ENCODE data around the gene C9orf152. TPM values are rescaled to one million over a fixed set of nuclear protein-coding genes. Genes with fewer than 3 reads are reported as not detected.

C9orf152 gene
- total and polyA plus RNA-seq, 10 of the 15 experiments (the other 5 are each of a cell fraction or from before 2014, with no cell fraction given): 0.04 TPM; not detected in 9

- no peak for TF ChIP-seq PBX3 (IDR thresholded peaks at IDR 0.05; ENCODE audit: insufficient replicate concordance, low read depth, low read length)
- no peak for TF ChIP-seq RAD21 (IDR thresholded peaks at IDR 0.05; ENCODE audit: insufficient read depth, low read depth, low read length)
- TF ChIP-seq ZSCAN29 (IDR thresholded peaks at IDR 0.05): no peak
- no peak for TF ChIP-seq SMC3 (IDR thresholded peaks at IDR 0.05; ENCODE audit: borderline replicate concordance, low read length)
- no peak for TF ChIP-seq ZZZ3 (IDR thresholded peaks at IDR 0.05; ENCODE audit: control insufficient read depth, insufficient read length, low read depth)
- TF ChIP-seq SIX5 (IDR thresholded peaks at IDR 0.05; ENCODE audit: low read depth, low read length, severe bottlenecking): no peak
- TF ChIP-seq NFIC (IDR thresholded peaks at IDR 0.05; ENCODE audit: low read depth, low read length): no peak
These were observed 8.3 kb downstream of the C9orf152 start (continued) for GRCh38 chr9:110199643-110200042.

GRCh38 chr9:110198357-110198756, 9.6 kb downstream of the C9orf152 start:
- in situ Hi-C loops (cut with MboI): loop anchor here (25.0 kb wide), 1 partner anchor 1114 kb away; no protein-coding TSS in a partner anchor
- Histone ChIP-seq H4K20me1 (ENCODE audit: control insufficient read depth, insufficient read depth) (no peaks in the 10 kb centered on the region), H3K36me3 (ENCODE audit: control insufficient read depth in 2 of 2, insufficient read depth in 2 of 2, low read length in 1 of 2) (no peaks in the 10 kb centered on the region), H2AFZ (ENCODE audit: control insufficient read depth, low read depth, low read length) (no peak overlapping the region), H3K27ac (ENCODE audit: control insufficient read depth, insufficient read depth) (no peak overlapping the region), H3K4me2 (ENCODE audit: control insufficient read depth, insufficient read depth) (no peak overlapping the region), H3K9ac (ENCODE audit: control insufficient read depth, insufficient read depth, low read length) (no peak overlapping the region), H3K4me1 (ENCODE audit: control insufficient read depth, insufficient read depth, low read length) (no peaks in the 10 kb centered on the region), H3K79me2 (ENCODE audit: control insufficient read depth, insufficient read depth, low read length) (no peaks in the 10 kb centered on the region), H3K4me3 (no peak overlapping the region), H3K9me3 (replicated peaks; ENCODE audit: control insufficient read depth, insufficient read depth, low read length) (no peaks in the 10 kb centered on the region), H3K27me3 (replicated peaks in 1 of 2; ENCODE audit: control insufficient read depth in 2 of 2, insufficient read depth in 2 of 2, low read length in 1 of 2) (no peaks in the 10 kb centered on the region)
- no TSS peak for BruUV-seq (replicated peaks)
- DNase-seq (ENCODE audit: low read depth, low spot score) (no peak), ATAC-seq (no peak), FAIRE-seq (no peak)
- SMC1A ChIA-PET (ENCODE audit: uncharacterized antibody, unreplicated experiment): interaction anchor here (0.9 kb wide), 1 partner anchor 11 kb away, joined by 3 read pairs; no protein-coding TSS in a partner anchor
- 77% methylated on average over 12 of the region's 12 CpGs for WGBS (ENCODE audit: insufficient coverage, insufficient replicate concordance, low lambda C conversion rate, missing lambda C conversion rate)
- intact Hi-C loops (cut with micrococcal nuclease; ENCODE audit: unreplicated experiment): no loop called here
- POLR2A ChIA-PET: no interaction called here
- CTCF ChIA-PET: interaction anchor here (0.6 to 1.2 kb wide), 4 partner anchors 15 to 666 kb away, joined by 3 to 5 read pairs (median 4); no protein-coding TSS in a partner anchor
- TF ChIP-seq FOXK2 (IDR thresholded peaks at IDR 0.05) (no peak), MAX (IDR thresholded peaks at IDR 0.05; ENCODE audit: low read depth, low read length) (no peak), TCF3 (IDR thresholded peaks at IDR 0.05; ENCODE audit: borderline replicate concordance, insufficient read depth, low read depth, low read length) (no peak)
- RAD21 ChIA-PET (ENCODE audit: unreplicated experiment): no interaction called here

All from GM12878 (cell line).